Measurements from ENCODE around the gene SMYD4. TPM values are rescaled to one million over a fixed set of nuclear protein-coding genes. Genes with fewer than 3 reads are reported as not detected.
A peak's percentile ranks its signal among the peaks of the same experiment; 100 is the strongest.

Gene SMYD4
- total RNA-seq, 3 donors from 2014 or later (not counting 1 experiment from before 2014, with no cell fraction given) = 20.3 to 37.8 (median 24.3) TPM

- no peak overlapping the region for H3K4me3 Mint-ChIP-seq
- Histone ChIP-seq H3K4me3 (ENCODE audit: low read length) (no peak overlapping the region), H3K27ac (ENCODE audit: low read length) (peak overlapping the region; percentile 82), H3K9me3 (ENCODE audit: control insufficient read depth, insufficient read depth, low read length) (no peaks in the 10 kb centered on the region), H3K36me3 (ENCODE audit: control insufficient read depth, insufficient read depth, low read length) (peaks cover 38% of the 10 kb centered on the region), H3K27me3 (ENCODE audit: control insufficient read depth, insufficient read depth, low read length) (no peaks in the 10 kb centered on the region), H3K4me1 (ENCODE audit: control insufficient read depth, insufficient read depth, low read length) (peaks cover 22% of the 10 kb centered on the region)
- H3K9me3 Mint-ChIP-seq = no peaks in the 10 kb centered on the region
- DNase-seq (no peak), ATAC-seq (peak in 2 of 3 donors; percentile 38 to 46)
- H3K27me3 Mint-ChIP-seq (ENCODE audit: low read depth in 2 of 2) = no peaks in the 10 kb centered on the region
- peaks cover 0 to 4% of the 10 kb centered on the region in 2 donors for H3K4me1 Mint-ChIP-seq
- peak overlapping the region in 1 of 2 donors; percentile 7 for H3K27ac Mint-ChIP-seq
- no peak for TF ChIP-seq CTCF (IDR thresholded peaks at IDR 0.05)
- intact Hi-C loops (cut with micrococcal nuclease) = loop anchor here (5.0 kb wide), 1 partner anchor 61 kb away; the partner anchor contains the start of gene WDR81
- 60% methylated on average over 19 of the region's 19 CpGs for WGBS (ENCODE audit: insufficient coverage)
- H3K36me3 Mint-ChIP-seq = peaks cover 7% of the 10 kb centered on the region
These were observed 46.4 kb downstream of the SMYD4 start for GRCh38 chr17:1783271-1783670.

- H3K9me3 Mint-ChIP-seq = no peaks in the 10 kb centered on the region
- no peaks in the 10 kb centered on the region for H3K9me3 ChIP-seq (ENCODE audit: control insufficient read depth, insufficient read depth, low read length)
- peak overlapping the region; percentile 82 for H3K27ac ChIP-seq (ENCODE audit: low read length)
- 71% methylated on average over 6 of the region's 6 CpGs for WGBS (ENCODE audit: insufficient coverage)
- peaks cover 39% of the 10 kb centered on the region for H3K36me3 ChIP-seq (ENCODE audit: control insufficient read depth, insufficient read depth, low read length)
- peaks cover 7% of the 10 kb centered on the region for H3K36me3 Mint-ChIP-seq
- H3K4me3 Mint-ChIP-seq = no peak overlapping the region
- H3K4me1 ChIP-seq (ENCODE audit: control insufficient read depth, insufficient read depth, low read length) = peaks cover 22% of the 10 kb centered on the region
- H3K4me1 Mint-ChIP-seq = peaks cover 0 to 4% of the 10 kb centered on the region in 2 donors
- peak overlapping the region in 1 of 2 donors; percentile 20 for H3K27ac Mint-ChIP-seq
- DNase-seq (no peak), ATAC-seq (no peak)
- no peak for TF ChIP-seq CTCF (IDR thresholded peaks at IDR 0.05)
- H3K27me3 Mint-ChIP-seq (ENCODE audit: low read depth in 2 of 2) = no peaks in the 10 kb centered on the region
- H3K27me3 ChIP-seq (ENCODE audit: control insufficient read depth, insufficient read depth, low read length) = no peaks in the 10 kb centered on the region
- intact Hi-C loops (cut with micrococcal nuclease) = loop anchor here (5.0 kb wide), 1 partner anchor 60 kb away; the partner anchor contains the start of gene WDR81
- H3K4me3 ChIP-seq (ENCODE audit: low read length) = no peak overlapping the region
These were observed 47.5 kb downstream of the SMYD4 start for GRCh38 chr17:1782171-1782567.

DNA sequence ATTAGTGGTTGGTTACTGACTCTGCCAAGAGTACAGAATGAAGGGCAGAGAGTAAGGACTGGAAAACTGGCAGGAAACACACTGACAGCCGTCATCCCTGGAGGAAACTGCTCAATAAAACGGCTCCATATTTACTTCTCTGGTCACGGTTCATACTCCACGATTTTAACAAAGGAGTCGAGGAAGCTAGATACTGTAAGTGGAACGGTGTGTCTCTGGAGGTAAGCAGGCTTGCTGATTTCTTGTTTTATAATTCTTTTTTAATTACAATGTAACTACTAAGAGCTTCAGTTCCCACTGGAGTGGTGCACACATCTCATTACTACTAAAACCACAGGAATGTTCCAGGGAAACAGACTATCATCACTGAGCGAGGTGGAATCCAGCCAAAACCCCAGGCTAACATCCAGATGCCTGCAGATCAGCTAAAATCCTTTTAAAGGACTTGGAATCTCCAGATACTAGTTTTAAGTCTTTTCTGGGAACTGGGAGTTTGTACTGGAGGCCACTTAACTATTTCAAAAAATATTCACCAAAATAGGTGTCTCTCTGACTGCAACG lies 50.1 kb downstream of the SMYD4 start:
- no peaks in the 10 kb centered on the region for H3K27me3 Mint-ChIP-seq (ENCODE audit: low read depth in 2 of 2)
- WGBS (ENCODE audit: insufficient coverage) = 54% methylated on average over 7 of the region's 8 CpGs
- intact Hi-C loops (cut with micrococcal nuclease) = loop anchor here (5.0 kb wide), 1 partner anchor 57 kb away; the partner anchor contains the start of gene WDR81
- Histone ChIP-seq H3K9me3 (ENCODE audit: control insufficient read depth, insufficient read depth, low read length) (no peaks in the 10 kb centered on the region), H3K4me3 (ENCODE audit: low read length) (no peak overlapping the region), H3K4me1 (ENCODE audit: control insufficient read depth, insufficient read depth, low read length) (peaks cover 22% of the 10 kb centered on the region), H3K27ac (ENCODE audit: low read length) (no peak overlapping the region), H3K36me3 (ENCODE audit: control insufficient read depth, insufficient read depth, low read length) (peaks cover 32% of the 10 kb centered on the region), H3K27me3 (ENCODE audit: control insufficient read depth, insufficient read depth, low read length) (no peaks in the 10 kb centered on the region)
- no peak for DNase-seq
- peaks cover 7% of the 10 kb centered on the region for H3K36me3 Mint-ChIP-seq
- peaks cover 0 to 4% of the 10 kb centered on the region in 2 donors for H3K4me1 Mint-ChIP-seq
- TF ChIP-seq CTCF (IDR thresholded peaks at IDR 0.05) = no peak
- no peaks in the 10 kb centered on the region for H3K9me3 Mint-ChIP-seq
- no peak overlapping the region for H3K27ac Mint-ChIP-seq
- no peak for ATAC-seq
- H3K4me3 Mint-ChIP-seq = no peak overlapping the region

DNA sequence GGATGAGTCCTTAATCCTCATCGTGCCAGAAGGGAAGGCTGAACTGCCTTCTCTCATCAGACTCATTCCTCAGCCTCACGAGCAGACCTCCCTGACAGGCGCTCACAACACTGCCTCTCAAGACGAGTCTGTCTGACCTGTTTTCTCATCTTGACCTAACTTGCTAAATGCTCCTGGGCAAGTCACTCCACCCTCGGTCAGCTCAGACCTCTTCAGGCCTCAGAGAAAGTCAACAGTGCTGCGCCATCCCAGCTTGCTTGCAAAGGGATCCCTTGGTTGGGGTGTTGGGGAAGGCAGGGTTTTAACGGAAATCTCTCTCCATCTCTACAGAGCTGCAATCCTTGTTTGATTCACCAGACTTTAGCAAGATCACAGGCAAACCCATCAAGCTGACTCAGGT lies 52.8 kb downstream of the SMYD4 start:
- no peaks in the 10 kb centered on the region for H3K4me1 Mint-ChIP-seq
- H3K27ac Mint-ChIP-seq = peak overlapping the region in 1 of 2 donors; percentile 26
- ATAC-seq (no peak), DNase-seq (no peak)
- no peaks in the 10 kb centered on the region for H3K9me3 Mint-ChIP-seq
- Histone ChIP-seq H3K36me3 (ENCODE audit: control insufficient read depth, insufficient read depth, low read length) (peaks cover 17% of the 10 kb centered on the region), H3K4me3 (ENCODE audit: low read length) (no peak overlapping the region), H3K9me3 (ENCODE audit: control insufficient read depth, insufficient read depth, low read length) (no peaks in the 10 kb centered on the region), H3K27me3 (ENCODE audit: control insufficient read depth, insufficient read depth, low read length) (no peaks in the 10 kb centered on the region), H3K4me1 (ENCODE audit: control insufficient read depth, insufficient read depth, low read length) (peaks cover under 1% of the 10 kb centered on the region), H3K27ac (ENCODE audit: low read length) (no peak overlapping the region)
- intact Hi-C loops (cut with micrococcal nuclease) = no loop called here
- WGBS (ENCODE audit: insufficient coverage) = 98% methylated on average over 7 of the region's 7 CpGs
- H3K27me3 Mint-ChIP-seq (ENCODE audit: low read depth in 2 of 2) = no peaks in the 10 kb centered on the region
- H3K36me3 Mint-ChIP-seq = no peaks in the 10 kb centered on the region
- TF ChIP-seq CTCF (IDR thresholded peaks at IDR 0.05) = no peak
- H3K4me3 Mint-ChIP-seq = no peak overlapping the region
